HFFc6 (cell line): Measurements from ENCODE around the gene LRRC73. TPM values are rescaled to one million over a fixed set of nuclear protein-coding genes. Genes with fewer than 3 reads are reported as not detected.

Experiments used
- DNase-seq: peaks from one replicate; pipeline ENCODE4 v3.0.0-alpha.2; 2018
- H3K27ac Mint-ChIP-seq: 2 replicates; pipeline ENCODE4 v1.8.0; 2020; ENCODE audit warnings: mild to moderate bottlenecking, mixed read lengths
- H3K27me3 Mint-ChIP-seq: 2 replicates; pipeline ENCODE4 v1.8.0; 2021; ENCODE audit warnings: mild to moderate bottlenecking, moderate library complexity, mixed read lengths; ENCODE audit not compliant: insufficient read depth
- H3K36me3 Mint-ChIP-seq: 2 replicates; pipeline ENCODE4 v1.8.0; 2021; ENCODE audit warnings: low read depth, mixed read lengths
- H3K4me1 Mint-ChIP-seq: 2 replicates; pipeline ENCODE4 v1.8.0; 2020; ENCODE audit warnings: low read depth, mixed read lengths
- H3K4me3 Mint-ChIP-seq: 2 replicates; pipeline ENCODE4 v1.8.0; 2020; ENCODE audit warnings: mild to moderate bottlenecking, moderate library complexity, mixed read lengths
- H3K9me3 Mint-ChIP-seq: 2 replicates; pipeline ENCODE4 v1.8.0; 2020; ENCODE audit warnings: mild to moderate bottlenecking, mixed read lengths
- total RNA-seq, 6 experiments: library from RNA; stranded (reverse); fragmentation: NEBNext Ultra II Directional; extraction: Animal tissue kit (Norgen Biotek cat#: 25700); gene quantifications; 2 replicates in 1 of 6; 3 replicates in 5 of 6; pipeline ENCODE4 v1.2.3, GENCODE V29; 2021
- TF ChIP-seq, protein P1 (sequence below): fragments of 200-600 bp; sonication (generic); IDR thresholded peaks from 2 replicates; pipeline ENCODE4 v1.5.0; 2021; ENCODE audit warnings: antibody characterized with exemption, mild to moderate bottlenecking

LRRC73 gene
- total RNA-seq, 6 experiments from 2014 or later = 0.75 to 1.7 (median 0.90) TPM

DNA sequence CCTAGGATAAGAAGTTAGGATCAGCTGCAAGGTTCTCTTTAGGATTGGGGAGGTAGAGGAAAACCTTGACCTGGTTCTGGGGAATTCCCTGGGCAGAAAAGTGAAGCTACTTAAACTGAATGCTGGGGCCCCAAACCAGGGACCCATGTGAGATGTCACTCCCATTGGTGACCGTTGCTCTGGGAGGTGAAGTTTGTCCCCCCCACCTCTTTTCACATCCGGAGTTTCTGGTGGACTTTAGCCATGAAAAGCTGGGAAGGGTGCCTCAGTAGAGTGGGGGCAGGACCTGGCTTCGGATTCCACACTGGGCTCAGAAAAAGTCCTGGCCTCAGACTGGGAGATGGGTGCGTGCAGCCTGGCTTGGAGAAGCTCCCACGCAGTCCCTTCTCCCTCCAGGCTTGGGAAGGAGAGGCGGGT, 19.6 kb downstream of the LRRC73 start:
- no peak for DNase-seq

DNA sequence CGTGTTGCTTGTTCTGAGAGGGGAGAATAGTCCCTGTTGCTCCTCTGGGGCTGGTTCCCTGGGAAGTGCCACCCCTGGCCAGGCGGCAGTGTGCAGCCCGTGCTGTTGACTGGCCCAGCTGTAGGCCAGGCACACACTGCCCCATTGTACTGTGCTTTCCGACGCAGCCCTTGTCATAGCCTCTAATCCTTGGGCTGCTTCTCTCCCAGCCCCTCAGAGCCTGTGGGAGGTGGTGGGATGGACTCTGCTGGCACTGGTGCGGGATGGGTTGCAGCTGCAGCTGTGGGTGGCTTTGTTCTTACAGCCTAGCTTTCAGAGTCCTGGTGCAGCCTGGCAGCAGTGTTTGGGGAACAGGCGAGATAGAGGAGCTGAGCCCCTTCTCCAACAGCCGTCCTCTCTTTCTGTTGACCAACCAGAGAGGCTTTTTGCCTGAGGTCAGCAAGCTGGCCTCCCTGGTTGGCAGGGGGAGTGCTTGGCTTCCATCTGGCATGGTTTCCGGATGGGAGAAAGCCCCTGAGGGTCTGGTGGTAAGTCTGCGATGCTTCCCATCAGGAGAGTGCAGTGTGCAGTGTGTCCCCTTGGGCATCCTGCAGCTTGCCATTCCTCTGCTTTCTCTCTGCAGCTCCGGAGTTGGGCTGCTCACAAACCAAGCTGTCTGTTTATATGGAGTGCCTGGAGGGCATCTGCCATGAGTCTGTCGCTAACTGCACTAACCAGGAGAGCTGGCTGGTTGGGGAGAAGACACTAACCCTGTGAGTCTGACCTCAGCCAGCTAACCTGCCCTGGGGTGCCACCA, 20.7 kb downstream of the LRRC73 start:
- Mint-ChIP-seq H3K9me3 (no peaks in the 10 kb centered on the region), H3K4me1 (peaks cover 29% of the 10 kb centered on the region)

More for the DNA sequence above, 19.6 kb downstream of the LRRC73 start:
- Mint-ChIP-seq H3K9me3 (no peaks in the 10 kb centered on the region), H3K36me3 (peaks cover 9% of the 10 kb centered on the region; the same call in 1 of the 2 replicates), H3K27ac (peak overlapping the region; percentile 28; the same call in 1 of the 2 replicates), H3K4me3 (no peak overlapping the region), H3K27me3 (no peaks in the 10 kb centered on the region; the same call in 1 of the 2 replicates), H3K4me1 (peaks cover 39% of the 10 kb centered on the region)
- TF ChIP-seq, protein P1, sequence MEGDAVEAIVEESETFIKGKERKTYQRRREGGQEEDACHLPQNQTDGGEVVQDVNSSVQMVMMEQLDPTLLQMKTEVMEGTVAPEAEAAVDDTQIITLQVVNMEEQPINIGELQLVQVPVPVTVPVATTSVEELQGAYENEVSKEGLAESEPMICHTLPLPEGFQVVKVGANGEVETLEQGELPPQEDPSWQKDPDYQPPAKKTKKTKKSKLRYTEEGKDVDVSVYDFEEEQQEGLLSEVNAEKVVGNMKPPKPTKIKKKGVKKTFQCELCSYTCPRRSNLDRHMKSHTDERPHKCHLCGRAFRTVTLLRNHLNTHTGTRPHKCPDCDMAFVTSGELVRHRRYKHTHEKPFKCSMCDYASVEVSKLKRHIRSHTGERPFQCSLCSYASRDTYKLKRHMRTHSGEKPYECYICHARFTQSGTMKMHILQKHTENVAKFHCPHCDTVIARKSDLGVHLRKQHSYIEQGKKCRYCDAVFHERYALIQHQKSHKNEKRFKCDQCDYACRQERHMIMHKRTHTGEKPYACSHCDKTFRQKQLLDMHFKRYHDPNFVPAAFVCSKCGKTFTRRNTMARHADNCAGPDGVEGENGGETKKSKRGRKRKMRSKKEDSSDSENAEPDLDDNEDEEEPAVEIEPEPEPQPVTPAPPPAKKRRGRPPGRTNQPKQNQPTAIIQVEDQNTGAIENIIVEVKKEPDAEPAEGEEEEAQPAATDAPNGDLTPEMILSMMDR = no peak

DNA sequence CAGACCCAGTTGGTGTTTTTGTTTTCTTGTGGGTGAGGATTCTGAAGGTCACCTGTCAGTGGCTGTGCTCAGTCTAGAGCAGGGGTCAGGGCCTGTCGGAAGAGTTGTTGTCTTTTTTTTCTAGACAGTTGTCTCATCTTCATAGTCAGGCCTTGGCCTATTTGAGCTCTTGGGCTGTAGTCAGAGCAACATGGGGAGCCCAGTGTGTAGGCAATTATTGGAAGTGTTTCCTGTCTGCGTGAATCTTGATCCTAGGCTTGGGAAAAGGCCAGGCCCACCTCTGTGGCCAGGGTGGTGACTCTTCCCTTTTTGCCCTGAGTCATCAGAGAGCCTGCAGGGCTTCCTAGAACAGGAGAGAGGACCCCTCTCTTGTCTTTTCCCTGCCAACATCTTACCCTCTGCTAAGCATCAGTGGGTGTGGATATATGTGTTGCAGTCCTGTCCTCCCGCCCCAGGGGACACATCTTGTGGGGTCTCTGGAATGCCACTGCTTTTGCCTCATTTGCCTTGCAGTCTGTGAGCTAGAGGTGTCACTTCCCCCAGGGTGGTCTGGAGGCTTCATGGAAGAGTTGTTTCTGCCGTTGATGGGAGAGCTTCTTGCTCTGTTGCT, 21.4 kb downstream of the LRRC73 start:
- TF ChIP-seq, protein P1 = no peak
- no peak overlapping the region for H3K4me3 Mint-ChIP-seq
- H3K4me1 Mint-ChIP-seq = peaks cover 22% of the 10 kb centered on the region
- H3K27me3 Mint-ChIP-seq = peaks cover 3% of the 10 kb centered on the region
- no peaks in the 10 kb centered on the region for H3K36me3 Mint-ChIP-seq
- peak overlapping the region; percentile 81 for H3K27ac Mint-ChIP-seq
- no peaks in the 10 kb centered on the region for H3K9me3 Mint-ChIP-seq
- DNase-seq = peak; percentile 55

More for the DNA sequence above, 20.7 kb downstream of the LRRC73 start:
- Mint-ChIP-seq H3K4me3 (no peak overlapping the region), H3K27me3 (peaks cover 3% of the 10 kb centered on the region), H3K36me3 (no peaks in the 10 kb centered on the region), H3K27ac (peak overlapping the region; percentile 81; the same call in 1 of the 2 replicates)
- DNase-seq = no peak
- TF ChIP-seq, protein P1 = no peak

DNA sequence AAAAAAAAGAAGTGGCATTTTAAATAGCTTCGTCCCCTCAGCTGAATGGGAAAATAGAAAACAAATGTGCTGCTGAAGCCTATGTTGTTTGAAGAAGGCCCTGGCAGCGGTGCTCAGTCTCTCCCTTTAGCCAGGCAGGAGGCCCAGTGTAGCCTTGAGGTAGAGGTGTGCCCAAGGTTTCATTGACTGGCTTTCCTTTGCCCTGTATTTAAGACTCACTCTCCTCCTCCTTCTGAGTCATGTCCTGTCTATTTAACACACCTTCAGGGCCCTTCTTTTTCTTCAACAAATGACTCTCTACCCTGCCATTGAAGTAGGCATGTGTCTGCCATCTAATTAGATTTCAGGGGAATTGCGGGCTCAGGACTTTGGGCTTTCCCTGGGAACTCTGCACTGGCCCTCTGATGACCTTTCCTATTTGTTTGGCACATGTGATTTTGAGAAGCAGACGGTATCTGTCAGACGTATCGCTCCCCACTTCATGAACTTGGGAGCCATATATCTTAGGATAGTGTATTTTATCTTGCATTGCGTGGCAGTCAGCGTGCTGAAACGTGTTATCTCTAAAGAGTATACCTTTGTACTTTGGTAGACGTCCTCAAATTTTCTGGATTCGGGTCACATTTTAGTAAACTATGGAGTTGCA, 28.4 kb downstream of the LRRC73 start:
- Mint-ChIP-seq H3K27me3 (peaks cover 3% of the 10 kb centered on the region), H3K9me3 (no peaks in the 10 kb centered on the region), H3K4me1 (peaks cover 46% of the 10 kb centered on the region), H3K36me3 (peaks cover 17% of the 10 kb centered on the region), H3K27ac (no peak overlapping the region), H3K4me3 (no peak overlapping the region)
- TF ChIP-seq, protein P1 = no peak
- DNase-seq = no peak

DNA sequence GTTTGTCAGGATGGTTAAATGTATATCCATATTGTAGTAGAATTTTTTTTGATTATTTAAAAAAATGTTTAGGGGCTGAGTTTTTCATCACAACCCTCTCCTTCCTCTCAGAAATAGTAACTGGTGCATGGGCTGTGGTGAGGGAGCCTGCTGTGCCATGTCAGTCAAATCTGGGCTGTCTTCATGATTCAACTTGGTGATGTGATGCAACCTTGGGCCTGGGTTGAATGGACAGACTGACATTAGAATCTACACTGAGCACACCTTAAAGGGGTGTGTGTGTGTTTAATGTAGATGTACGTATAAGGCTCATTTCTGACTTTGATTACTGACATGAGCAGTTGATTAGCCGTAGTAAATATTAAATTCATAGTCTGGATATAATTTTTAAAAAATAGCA, 29.1 kb downstream of the LRRC73 start:
- Mint-ChIP-seq H3K9me3 (no peaks in the 10 kb centered on the region), H3K4me1 (peaks cover 49% of the 10 kb centered on the region), H3K4me3 (no peak overlapping the region; the same call in 1 of the 2 replicates), H3K36me3 (peaks cover 17% of the 10 kb centered on the region), H3K27me3 (peaks cover 3% of the 10 kb centered on the region), H3K27ac (no peak overlapping the region)
- no peak for DNase-seq
- TF ChIP-seq, protein P1 = no peak
